BE2C (cell line): ENCODE data around the gene GRIK2.
"Not testable (repeated sequence)": the region's sequence is repeated elsewhere in the genome, so short reads cannot be mapped to it uniquely, and the experiment has no call there.

ENCODE experiments used
- DNase-seq: peaks from one replicate; pipeline ENCODE4 v3.0.0-alpha.2; 2020
- H3K27me3 ChIP-seq: fragments of 250-450 bp; sonication (Bioruptor Pico); 2 replicates; pipeline ENCODE4 v1.5.1; 2020; ENCODE audit warnings: mild to moderate bottlenecking
- H3K36me3 ChIP-seq: fragments of 250-450 bp; sonication (Bioruptor Pico); 2 replicates; pipeline ENCODE4 v1.5.1; 2020; ENCODE audit warnings: mild to moderate bottlenecking
- H3K4me1 ChIP-seq: fragments of 250-450 bp; sonication (Bioruptor Pico); 2 replicates; pipeline ENCODE4 v1.5.1; 2020
- H3K4me3 ChIP-seq: 2 replicates; pipeline ENCODE4 v1.5.1; 2011; ENCODE audit warnings: low read depth, low read length
- H3K9me3 ChIP-seq: fragments of 250-450 bp; sonication (Bioruptor Pico); 2 replicates; pipeline ENCODE4 v1.5.1; 2020
- CTCF ChIP-seq: IDR thresholded peaks from 2 replicates; pipeline ENCODE4 v1.5.1; 2012; ENCODE audit warnings: mild to moderate bottlenecking, low read depth, low read length

GRIK2 gene

GRCh38 chr6:102066301-102066700 lies 672.8 kb downstream of the GRIK2 start:
- no peak for TF ChIP-seq CTCF
- H3K36me3 ChIP-seq, result peaks cover 9% of the 10 kb centered on the region
- H3K27me3 ChIP-seq, result no peaks in the 10 kb centered on the region
- DNase-seq, result no peak
- peaks cover 3% of the 10 kb centered on the region for H3K4me1 ChIP-seq
- no peak overlapping the region for H3K4me3 ChIP-seq
- H3K9me3 ChIP-seq, result no peaks in the 10 kb centered on the region

- no peak for TF ChIP-seq CTCF
- peaks cover 3% of the 10 kb centered on the region; the same call in 1 of the 2 replicates for H3K4me1 ChIP-seq
- H3K9me3 ChIP-seq, result no peaks in the 10 kb centered on the region
- H3K36me3 ChIP-seq, result peaks cover 9% of the 10 kb centered on the region
- no peak overlapping the region for H3K4me3 ChIP-seq
- no peak for DNase-seq
- no peaks in the 10 kb centered on the region for H3K27me3 ChIP-seq
Observed at GRCh38 chr6:102068349-102068929, 674.9 kb downstream of the GRIK2 start.

DNA sequence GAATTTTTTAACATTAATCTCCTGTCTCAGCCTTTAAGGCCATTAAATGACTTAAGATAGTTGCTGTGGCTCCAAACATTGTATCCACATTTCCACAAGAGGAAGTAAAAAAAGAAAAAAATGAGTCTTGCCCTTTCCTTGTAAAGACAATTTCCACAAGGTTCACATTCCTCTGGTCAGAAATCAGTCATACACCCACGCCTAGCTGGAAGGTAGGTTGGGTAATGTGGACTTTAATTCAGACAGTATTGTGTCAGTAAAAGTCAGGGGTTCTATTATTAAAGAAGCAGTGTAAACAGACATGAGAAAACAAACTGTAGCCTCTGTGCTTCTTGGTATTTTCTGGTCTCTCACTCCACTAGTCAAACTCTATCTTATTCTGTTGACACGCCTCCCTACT lies 682.0 kb downstream of the GRIK2 start:
- Histone ChIP-seq H3K4me1 (no peaks in the 10 kb centered on the region), H3K27me3 (no peaks in the 10 kb centered on the region), H3K4me3 (no peak overlapping the region), H3K9me3 (no peaks in the 10 kb centered on the region), H3K36me3 (no peaks in the 10 kb centered on the region)
- TF ChIP-seq CTCF, result no peak
- DNase-seq, result no peak

GRCh38 chr6:102085257-102085656 lies 691.7 kb downstream of the GRIK2 start:
- Histone ChIP-seq H3K36me3 (no peaks in the 10 kb centered on the region), H3K4me1 (no peaks in the 10 kb centered on the region), H3K4me3 (no peak overlapping the region), H3K9me3 (no peaks in the 10 kb centered on the region), H3K27me3 (no peaks in the 10 kb centered on the region)
- no peak for DNase-seq
- peak; percentile 29; the same call in 1 of the 2 replicates for TF ChIP-seq CTCF

- DNase-seq, result not testable (repeated sequence)
Observed at GRCh38 chr6:102088160-102088559, 694.7 kb downstream of the GRIK2 start.

DNA sequence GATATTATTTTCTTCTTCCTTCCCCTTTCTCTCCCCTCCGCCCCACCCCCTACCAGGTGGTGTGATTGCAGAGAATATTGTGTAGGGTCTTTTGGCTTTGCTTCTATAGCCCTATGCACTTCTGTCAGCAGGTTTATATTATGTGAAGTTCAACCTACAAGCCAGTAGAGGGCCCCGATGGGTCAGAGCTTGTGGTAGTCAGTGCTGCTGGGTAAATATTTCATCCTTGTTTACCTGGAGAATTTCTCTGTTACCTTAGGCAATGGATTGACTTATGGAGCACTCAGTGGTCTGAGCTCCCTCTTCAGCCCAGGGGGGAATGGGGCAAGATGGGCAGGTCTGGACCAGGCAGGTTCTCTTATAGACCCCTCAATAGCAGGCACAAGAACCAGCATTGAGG lies 720.9 kb downstream of the GRIK2 start:
- H3K9me3 ChIP-seq, result no peaks in the 10 kb centered on the region
- H3K36me3 ChIP-seq, result no peaks in the 10 kb centered on the region
- no peaks in the 10 kb centered on the region for H3K4me1 ChIP-seq
- TF ChIP-seq CTCF, result peak; percentile 79
- no peaks in the 10 kb centered on the region for H3K27me3 ChIP-seq
- H3K4me3 ChIP-seq, result no peak overlapping the region
- peak; percentile 37 for DNase-seq

More at GRCh38 chr6:102088160-102088559, 694.7 kb downstream of the GRIK2 start:
- not testable (repeated sequence) for H3K4me1 ChIP-seq, H3K36me3 ChIP-seq, H3K9me3 ChIP-seq, H3K27me3 ChIP-seq, H3K4me3 ChIP-seq
